Colonic mucosa (tissue), 4 donors: ENCODE measurements around the gene CFAP77. TPM values are rescaled to one million over a fixed set of nuclear protein-coding genes. Genes with fewer than 3 reads are reported as not detected.

ENCODE experiments used
- DNase-seq: peaks from one replicate; pipeline ENCODE4 v3.0.0-alpha.2; 2020
- H3K27ac ChIP-seq: fragments of 200-600 bp; one replicate; pipeline ENCODE4 v1.8.0; 2021
- H3K27me3 ChIP-seq: fragments of 200-600 bp; one replicate; pipeline ENCODE4 v1.8.0; 2021
- H3K36me3 ChIP-seq: fragments of 200-600 bp; one replicate; pipeline ENCODE4 v1.8.0; 2021
- H3K4me1 ChIP-seq: fragments of 200-600 bp; one replicate; pipeline ENCODE4 v1.8.0; 2021; ENCODE audit warnings: mild to moderate bottlenecking
- H3K4me3 ChIP-seq: fragments of 200-600 bp; one replicate; pipeline ENCODE4 v1.8.0; 2021
- H3K9ac ChIP-seq, 2 donors: one replicate each; pipeline ENCODE4 v1.7.0; 2013; ENCODE audit warnings: control low read depth in 2 of 2, low read depth in 2 of 2, low read length in 2 of 2
- H3K9me3 ChIP-seq: fragments of 200-600 bp; one replicate; pipeline ENCODE4 v1.8.0; 2021
- CTCF ChIP-seq: fragments of 200-600 bp; IDR thresholded peaks from one replicate; pipeline ENCODE4 v1.8.0; 2022; ENCODE audit warnings: antibody characterized with exemption, mild to moderate bottlenecking
- intact Hi-C: fragments of 100-400 bp; cut with DNase I; formaldehyde crosslinking; loops from one replicate; pipeline ENCODE4 v1.14.1; 2022
- total RNA-seq, 2 donors: library from RNA; stranded (reverse); fragmentation: NEBNext Ultra II Directional in 1 of 2; extraction: Animal tissue kit (Norgen Biotek cat#: 25700) in 1 of 2; gene quantifications; one replicate each; pipeline ENCODE4 v1.2.1, GENCODE V29; 2021
- donor health status: healthy.
- donor health status: DM: no; HTN: no; CAD: no.
- donor health status: DM: no; HTN: no; CAD: no.

CFAP77 gene
- total RNA-seq, 2 donors from 2014 or later: not detected

- DNase-seq: no peak
- H3K27me3 ChIP-seq: no peaks in the 10 kb centered on the region
Measured at GRCh38 chr9:132555528-132555927, 145.5 kb downstream of the CFAP77 start.

GRCh38 chr9:132556235-132556634 lies 146.2 kb downstream of the CFAP77 start:
- DNase-seq: no peak
- intact Hi-C loops: no loop called here
- no peaks in the 10 kb centered on the region for H3K36me3 ChIP-seq
- no peak overlapping the region for H3K27ac ChIP-seq
- H3K4me3 ChIP-seq: no peak overlapping the region
- no peaks in the 10 kb centered on the region for H3K4me1 ChIP-seq
- no peaks in the 10 kb centered on the region for H3K27me3 ChIP-seq
- no peak for TF ChIP-seq CTCF
- no peak overlapping the region for H3K9ac ChIP-seq
- H3K9me3 ChIP-seq: no peaks in the 10 kb centered on the region

More at GRCh38 chr9:132555528-132555927, 145.5 kb downstream of the CFAP77 start:
- Histone ChIP-seq H3K27ac (no peak overlapping the region), H3K4me1 (no peaks in the 10 kb centered on the region), H3K9ac (no peak overlapping the region), H3K9me3 (no peaks in the 10 kb centered on the region), H3K4me3 (no peak overlapping the region), H3K36me3 (no peaks in the 10 kb centered on the region)
- no peak for TF ChIP-seq CTCF
- intact Hi-C loops: no loop called here

GRCh38 chr9:132556714-132557113 lies 146.7 kb downstream of the CFAP77 start:
- Histone ChIP-seq H3K27ac (no peak overlapping the region), H3K36me3 (no peaks in the 10 kb centered on the region), H3K9me3 (no peaks in the 10 kb centered on the region), H3K4me3 (no peak overlapping the region), H3K9ac (no peak overlapping the region), H3K27me3 (no peaks in the 10 kb centered on the region), H3K4me1 (no peaks in the 10 kb centered on the region)
- TF ChIP-seq CTCF: no peak
- intact Hi-C loops: no loop called here
- no peak for DNase-seq

GRCh38 chr9:132557159-132557558 lies 147.1 kb downstream of the CFAP77 start:
- DNase-seq: no peak
- Histone ChIP-seq H3K36me3 (no peaks in the 10 kb centered on the region), H3K9me3 (no peaks in the 10 kb centered on the region), H3K4me3 (no peak overlapping the region), H3K4me1 (no peaks in the 10 kb centered on the region), H3K9ac (no peak overlapping the region), H3K27me3 (no peaks in the 10 kb centered on the region), H3K27ac (no peak overlapping the region)
- no peak for TF ChIP-seq CTCF
- intact Hi-C loops: no loop called here

- H3K9ac ChIP-seq: no peak overlapping the region
- no peaks in the 10 kb centered on the region for H3K9me3 ChIP-seq
- intact Hi-C loops: no loop called here
- H3K27me3 ChIP-seq: no peaks in the 10 kb centered on the region
- H3K4me3 ChIP-seq: no peak overlapping the region
- H3K27ac ChIP-seq: no peak overlapping the region
- H3K36me3 ChIP-seq: no peaks in the 10 kb centered on the region
- no peak for TF ChIP-seq CTCF
- no peak for DNase-seq
- no peaks in the 10 kb centered on the region for H3K4me1 ChIP-seq
Measured at GRCh38 chr9:132559711-132560110, 149.7 kb downstream of the CFAP77 start.
